Measurements from ENCODE around the gene EIF4A3. TPM values are rescaled to one million over a fixed set of nuclear protein-coding genes. Genes with fewer than 3 reads are reported as not detected.

EIF4A3 gene
- total RNA-seq, 4 donors from 2014 or later, result 31.0 to 61.0 (median 39.8) TPM

DNA sequence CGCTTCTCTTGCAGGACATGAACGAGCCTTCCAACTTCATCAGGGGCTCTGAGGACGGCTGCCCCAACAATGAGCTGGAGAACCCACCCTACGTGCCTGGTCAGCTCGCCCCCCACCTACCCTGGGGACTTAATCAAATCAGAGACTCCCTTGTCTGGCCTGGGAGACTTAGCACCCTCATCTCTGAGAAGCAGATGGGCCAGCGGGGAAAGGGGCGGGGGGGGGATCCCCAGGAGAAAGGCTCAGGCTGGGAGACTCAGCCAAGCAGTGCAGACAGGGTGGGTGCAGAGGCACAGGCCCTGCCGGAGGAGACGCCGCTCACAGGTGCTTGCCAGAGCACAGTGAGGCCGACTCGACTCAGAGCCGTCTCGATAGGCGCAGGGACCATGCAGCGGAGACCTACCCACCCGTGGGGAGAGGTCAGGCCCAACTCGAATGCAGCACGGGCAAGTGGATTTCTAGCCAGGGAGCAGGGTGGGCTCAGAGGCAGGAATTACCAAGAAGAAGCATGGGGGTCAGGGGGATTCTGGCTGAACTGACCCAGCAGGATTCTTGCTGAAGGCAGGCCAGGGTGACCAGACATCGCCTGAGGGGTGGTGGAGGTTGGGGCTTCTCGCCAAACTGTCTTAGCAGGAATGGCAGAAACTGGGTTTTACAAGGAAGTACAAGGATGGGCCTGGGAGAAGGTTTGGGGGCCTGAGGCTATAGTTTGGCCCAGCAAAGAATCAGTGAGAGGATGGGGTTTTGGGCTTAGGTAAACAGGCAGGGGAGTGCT lies 35.8 kb downstream of the EIF4A3 start:
- intact Hi-C loops (cut with DNase I), result no loop called here
- DNase-seq (ENCODE audit: extremely low spot score), result no peak
- Histone ChIP-seq H3K4me3 (no peak overlapping the region), H3K4me1 (peaks cover 0 to 2% (median 0%) of the 10 kb centered on the region in 4 donors), H3K27ac (replicated peaks in 1 of 4) (no peak overlapping the region), H3K36me3 (peaks cover 0 to 64% (median 36%) of the 10 kb centered on the region in 4 donors), H3K9me3 (no peaks in the 10 kb centered on the region), H3K27me3 (no peaks in the 10 kb centered on the region)
- TF ChIP-seq CTCF (IDR thresholded peaks at IDR 0.05) (no peak), POLR2AphosphoS5 (IDR thresholded peaks at IDR 0.05) (no peak), POLR2A (IDR thresholded peaks at IDR 0.05; ENCODE audit: low read depth) (no peak), EP300 (IDR thresholded peaks at IDR 0.05) (no peak)
- 94% methylated on average over 18 of the region's 21 CpGs for WGBS

- H3K27me3 ChIP-seq, result no peaks in the 10 kb centered on the region
- DNase-seq (ENCODE audit: extremely low spot score), result no peak
Measured at GRCh38 chr17:80110447-80110812, 36.5 kb downstream of the EIF4A3 start.

GRCh38 chr17:80109713-80110446 lies 37.0 kb downstream of the EIF4A3 start:
- Histone ChIP-seq H3K27ac (replicated peaks in 1 of 4) (no peak overlapping the region), H3K4me1 (peaks cover 0 to 9% (median 8%) of the 10 kb centered on the region in 4 donors), H3K27me3 (no peaks in the 10 kb centered on the region), H3K4me3 (no peak overlapping the region), H3K36me3 (peaks cover 0 to 67% (median 34%) of the 10 kb centered on the region in 4 donors), H3K9me3 (no peaks in the 10 kb centered on the region)
- WGBS, result 93% methylated on average over 22 of the region's 30 CpGs
- no peak for TF ChIP-seq EP300 (IDR thresholded peaks at IDR 0.05)
- TF ChIP-seq CTCF (IDR thresholded peaks at IDR 0.05), result no peak
- TF ChIP-seq POLR2AphosphoS5 (IDR thresholded peaks at IDR 0.05), result no peak
- TF ChIP-seq POLR2A (IDR thresholded peaks at IDR 0.05; ENCODE audit: low read depth), result no peak
- no peak for DNase-seq (ENCODE audit: extremely low spot score)
- intact Hi-C loops (cut with DNase I), result no loop called here

More at GRCh38 chr17:80110447-80110812, 36.5 kb downstream of the EIF4A3 start:
- Histone ChIP-seq H3K27ac (replicated peaks in 1 of 4) (no peak overlapping the region), H3K4me1 (peaks cover 0 to 8% (median 4%) of the 10 kb centered on the region in 4 donors), H3K9me3 (no peaks in the 10 kb centered on the region), H3K4me3 (no peak overlapping the region), H3K36me3 (peaks cover 0 to 67% (median 36%) of the 10 kb centered on the region in 4 donors)
- no peak for TF ChIP-seq EP300 (IDR thresholded peaks at IDR 0.05)
- 86% methylated on average over 8 of the region's 9 CpGs for WGBS
- intact Hi-C loops (cut with DNase I), result no loop called here

DNA sequence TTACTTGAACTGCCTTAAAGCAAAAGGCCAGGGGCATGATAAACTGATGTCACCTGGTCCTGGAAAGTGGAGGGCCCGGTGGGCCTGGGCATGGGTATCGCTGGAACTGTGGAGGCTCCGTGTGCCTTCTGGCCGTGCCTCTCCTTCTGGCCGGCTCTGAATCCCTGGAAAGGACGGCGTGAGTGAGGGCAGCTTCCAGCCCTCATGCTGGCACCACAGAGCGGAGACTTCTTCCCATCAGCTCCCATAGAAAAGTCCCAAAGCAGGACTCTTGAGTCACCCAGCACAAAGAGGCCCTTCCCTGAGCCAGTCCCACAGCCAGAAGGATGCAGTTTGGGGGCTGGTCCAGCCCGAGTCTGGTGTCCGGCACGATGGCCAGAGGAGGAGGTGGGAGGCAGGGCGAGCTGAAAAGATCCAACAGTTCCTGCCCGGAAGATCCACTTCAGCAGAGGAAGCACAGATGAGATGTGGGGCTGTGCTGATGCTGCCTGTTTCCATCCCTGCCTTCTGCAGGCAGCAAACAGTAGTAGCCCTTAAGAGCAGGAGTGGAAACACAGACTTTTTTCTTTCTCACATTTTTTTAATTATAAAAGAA lies 37.8 kb downstream of the EIF4A3 start:
- no peak for DNase-seq (ENCODE audit: extremely low spot score)
- H3K9me3 ChIP-seq, result no peaks in the 10 kb centered on the region
- TF ChIP-seq CTCF (IDR thresholded peaks at IDR 0.05), result no peak
- no peak for TF ChIP-seq EP300 (IDR thresholded peaks at IDR 0.05)
- TF ChIP-seq POLR2AphosphoS5 (IDR thresholded peaks at IDR 0.05), result no peak
- TF ChIP-seq POLR2A (IDR thresholded peaks at IDR 0.05; ENCODE audit: low read depth), result no peak
- H3K36me3 ChIP-seq, result peaks cover 0 to 70% (median 34%) of the 10 kb centered on the region in 4 donors
- intact Hi-C loops (cut with DNase I), result no loop called here
- 90% methylated on average over 12 of the region's 13 CpGs for WGBS
- H3K27ac ChIP-seq (replicated peaks in 1 of 4), result no peak overlapping the region
- peaks cover 0 to 14% (median 8%) of the 10 kb centered on the region in 4 donors for H3K4me1 ChIP-seq
- H3K27me3 ChIP-seq, result no peaks in the 10 kb centered on the region
- H3K4me3 ChIP-seq, result no peak overlapping the region

Data from esophagus muscularis mucosa (tissue), 4 donors.